ENCODE results near the gene CRAMP1. TPM values are rescaled to one million over a fixed set of nuclear protein-coding genes. Genes with fewer than 3 reads are reported as not detected.

The CRAMP1 gene
- total and polyA plus RNA-seq, 2 of the 8 experiments (the other 6 are each of a cell fraction or from before 2014, with no cell fraction given): 19.2 to 23.2 TPM

DNA sequence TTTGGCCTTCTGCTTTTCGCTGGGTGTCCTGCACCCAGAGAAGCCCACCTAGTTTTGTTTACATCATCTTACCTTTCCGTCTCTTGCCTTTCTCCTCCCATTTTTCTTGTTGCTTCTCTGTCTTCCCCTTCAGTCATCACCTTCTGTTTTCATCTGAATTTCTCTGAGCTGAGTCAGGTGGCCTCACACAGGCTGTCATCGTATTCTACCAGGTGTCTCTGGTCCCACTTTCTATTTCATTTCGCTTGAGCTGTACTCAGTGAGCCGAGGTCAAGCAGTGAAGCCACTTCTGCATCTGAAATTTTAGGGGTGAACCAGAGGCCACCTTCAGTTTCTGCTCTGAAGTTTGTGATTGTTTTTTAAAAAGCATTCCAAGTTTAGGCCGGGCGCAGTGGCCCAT is 9.7 kb downstream of the CRAMP1 start:
- H3K79me2 ChIP-seq (ENCODE audit: control insufficient read depth in 1 of 2, insufficient read depth in 2 of 2, low read length in 2 of 2): peaks cover 11 to 92% of the 10 kb centered on the region in 2 experiments; a peak in 3 of 4 replicates
- no peak overlapping the region for H3K27ac ChIP-seq (ENCODE audit: low read depth, low read length)
- no peak overlapping the region for H3K9ac ChIP-seq (replicated peaks in 1 of 4; ENCODE audit: extremely low read depth in 1 of 4, low read depth in 3 of 4, low read length in 3 of 4)
- no peak overlapping the region for H2AFZ ChIP-seq (ENCODE audit: low read length)
- H3K9me3 ChIP-seq (ENCODE audit: insufficient read depth in 2 of 2, low read depth in 1 of 2, low read length in 1 of 2): no peaks in the 10 kb centered on the region
- no peak overlapping the region for H3K4me3 ChIP-seq (ENCODE audit: extremely low read depth in 1 of 4, insufficient read depth in 2 of 4, low read depth in 3 of 4, low read length in 4 of 4)
- no peak overlapping the region for H2BK12ac ChIP-seq (ENCODE audit: low read depth, low read length)
- H2BK15ac ChIP-seq (ENCODE audit: low read length): no peak overlapping the region
- H3K36me3 ChIP-seq (ENCODE audit: control insufficient read depth in 2 of 4, insufficient read depth in 4 of 4, low read length in 3 of 4): peaks cover 2 to 9% (median 2%) of the 10 kb centered on the region in 4 experiments; a peak in 4 of 8 replicates
- H3K27me3 ChIP-seq (replicated peaks in 1 of 4; ENCODE audit: control insufficient read depth in 3 of 4, extremely low read depth in 1 of 4, insufficient read depth in 3 of 4, low read length in 3 of 4): no peaks in the 10 kb centered on the region
- no peak overlapping the region for H3K4me2 ChIP-seq (ENCODE audit: insufficient read depth in 1 of 2, low read depth in 2 of 2, low read length in 2 of 2)
- H4K8ac ChIP-seq (ENCODE audit: extremely low read depth, insufficient read depth, low read length): no peak overlapping the region
- no peak overlapping the region for H2AK5ac ChIP-seq (ENCODE audit: low read depth, low read length)
- H2BK20ac ChIP-seq (ENCODE audit: low read length): no peak overlapping the region
- FAIRE-seq (no peak), DNase-seq (ENCODE audit: low read depth in 1 of 2, low spot score in 2 of 2) (no peak)
- ChIA-PET POLR2A (ENCODE audit: partially characterized antibody) (no interaction called here), CTCF (ENCODE audit: partially characterized antibody) (interaction anchor here (0.6 kb wide), 2 partner anchors 42 to 87 kb away, joined by 3 to 4 read pairs; no protein-coding TSS in a partner anchor)
- no peak overlapping the region for H3K56ac ChIP-seq (replicated peaks; ENCODE audit: insufficient read length, low read depth, low read length)
- no peak overlapping the region for H2BK120ac ChIP-seq (replicated peaks; ENCODE audit: low read depth, low read length)
- no peak overlapping the region for H4K91ac ChIP-seq (replicated peaks; ENCODE audit: insufficient read length, low read length)
- H4K5ac ChIP-seq (ENCODE audit: insufficient read length, low read depth, low read length): no peak overlapping the region
- peaks cover 5 to 28% of the 10 kb centered on the region in 2 experiments for H4K20me1 ChIP-seq (replicated peaks in 1 of 2; ENCODE audit: control insufficient read depth in 1 of 2, insufficient read depth in 2 of 2, low read length in 2 of 2)
- H3K18ac ChIP-seq (ENCODE audit: extremely low read depth, low read length): no peak overlapping the region
- no peak overlapping the region for H3K4ac ChIP-seq (replicated peaks; ENCODE audit: insufficient read length, low read depth, low read length)
- no peak overlapping the region for H3K23ac ChIP-seq (ENCODE audit: insufficient read length)
- no peak overlapping the region for H2BK5ac ChIP-seq (ENCODE audit: low read depth, low read length)
- H3K23me2 ChIP-seq (ENCODE audit: low read depth, low read length): no peaks in the 10 kb centered on the region
- no peaks in the 10 kb centered on the region; a peak in 2 of 7 replicates for H3K4me1 ChIP-seq (replicated peaks in 1 of 4; ENCODE audit: control insufficient read depth in 3 of 4, insufficient read depth in 4 of 4, low read length in 3 of 4)
- H3K14ac ChIP-seq (ENCODE audit: insufficient read length): no peak overlapping the region
- H3K79me1 ChIP-seq (ENCODE audit: low read depth, low read length): peaks cover 16% of the 10 kb centered on the region
- 86% methylated on average over 7 of the region's 7 CpGs; no CpG with 5 or more reads in 1 of the 2 experiments for WGBS, 2 experiments (ENCODE audit: extremely low coverage in 1 of 2, insufficient coverage in 1 of 2, insufficient read length in 1 of 2, insufficient replicate concordance in 2 of 2, low coverage in 1 of 2, low lambda C conversion rate in 2 of 2, missing lambda C conversion rate in 1 of 2)
- TF ChIP-seq JUND (IDR thresholded peaks at IDR 0.05; ENCODE audit: low read length) (no peak), TAF1 (IDR thresholded peaks at IDR 0.05; ENCODE audit: low read depth, low read length) (no peak), POU5F1 (IDR thresholded peaks at IDR 0.05; ENCODE audit: low read depth, low read length) (no peak), ZNF274 (IDR thresholded peaks at IDR 0.05; ENCODE audit: borderline replicate concordance, extremely low read depth, low read length) (no peak), EGR1 (IDR thresholded peaks at IDR 0.05; ENCODE audit: borderline replicate concordance, low read depth, low read length) (no peak), POLR2AphosphoS5 (IDR thresholded peaks at IDR 0.05; ENCODE audit: low read depth, low read length) (no peak), TEAD4 (IDR thresholded peaks at IDR 0.05; ENCODE audit: low read depth, low read length) (no peak), SP1 (IDR thresholded peaks at IDR 0.05; ENCODE audit: low read depth, low read length) (no peak), EP300 (IDR thresholded peaks at IDR 0.05; ENCODE audit: borderline replicate concordance in 1 of 2, low read depth in 2 of 2, low read length in 2 of 2) (no peak)
- TF ChIP-seq, protein P1, sequence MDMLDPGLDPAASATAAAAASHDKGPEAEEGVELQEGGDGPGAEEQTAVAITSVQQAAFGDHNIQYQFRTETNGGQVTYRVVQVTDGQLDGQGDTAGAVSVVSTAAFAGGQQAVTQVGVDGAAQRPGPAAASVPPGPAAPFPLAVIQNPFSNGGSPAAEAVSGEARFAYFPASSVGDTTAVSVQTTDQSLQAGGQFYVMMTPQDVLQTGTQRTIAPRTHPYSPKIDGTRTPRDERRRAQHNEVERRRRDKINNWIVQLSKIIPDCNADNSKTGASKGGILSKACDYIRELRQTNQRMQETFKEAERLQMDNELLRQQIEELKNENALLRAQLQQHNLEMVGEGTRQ (IDR thresholded peaks at IDR 0.05; ENCODE audit: low read length): no peak
- TF ChIP-seq, protein P2, sequence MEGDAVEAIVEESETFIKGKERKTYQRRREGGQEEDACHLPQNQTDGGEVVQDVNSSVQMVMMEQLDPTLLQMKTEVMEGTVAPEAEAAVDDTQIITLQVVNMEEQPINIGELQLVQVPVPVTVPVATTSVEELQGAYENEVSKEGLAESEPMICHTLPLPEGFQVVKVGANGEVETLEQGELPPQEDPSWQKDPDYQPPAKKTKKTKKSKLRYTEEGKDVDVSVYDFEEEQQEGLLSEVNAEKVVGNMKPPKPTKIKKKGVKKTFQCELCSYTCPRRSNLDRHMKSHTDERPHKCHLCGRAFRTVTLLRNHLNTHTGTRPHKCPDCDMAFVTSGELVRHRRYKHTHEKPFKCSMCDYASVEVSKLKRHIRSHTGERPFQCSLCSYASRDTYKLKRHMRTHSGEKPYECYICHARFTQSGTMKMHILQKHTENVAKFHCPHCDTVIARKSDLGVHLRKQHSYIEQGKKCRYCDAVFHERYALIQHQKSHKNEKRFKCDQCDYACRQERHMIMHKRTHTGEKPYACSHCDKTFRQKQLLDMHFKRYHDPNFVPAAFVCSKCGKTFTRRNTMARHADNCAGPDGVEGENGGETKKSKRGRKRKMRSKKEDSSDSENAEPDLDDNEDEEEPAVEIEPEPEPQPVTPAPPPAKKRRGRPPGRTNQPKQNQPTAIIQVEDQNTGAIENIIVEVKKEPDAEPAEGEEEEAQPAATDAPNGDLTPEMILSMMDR (IDR thresholded peaks at IDR 0.05; ENCODE audit: control extremely low read depth in 1 of 3, insufficient read depth in 1 of 3, low read depth in 1 of 3, low read length in 3 of 3): no peak
